H9 (cell line): ENCODE data around the gene RHOD. TPM values are rescaled to one million over a fixed set of nuclear protein-coding genes. Genes with fewer than 3 reads are reported as not detected.
A peak's percentile ranks its signal among the peaks of the same experiment; 100 is the strongest.

Source experiments
- DNase-seq: peaks from one replicate; pipeline ENCODE4 v3.0.0-alpha.2; 2017
- H2AFZ ChIP-seq: one replicate; pipeline ENCODE4 v1.6.1; 2013; ENCODE audit warnings: mild to moderate bottlenecking, low read length, control low read depth, moderate library complexity
- H2AK5ac ChIP-seq: 2 replicates; pipeline ENCODE4 v1.6.1; 2013; ENCODE audit warnings: low read length, control low read depth, mixed read lengths; ENCODE audit not compliant: insufficient read length
- H2BK120ac ChIP-seq: one replicate; pipeline ENCODE4 v1.6.1; 2013; ENCODE audit warnings: low read depth, mild to moderate bottlenecking, low read length, control low read depth, inconsistent platforms; ENCODE audit not compliant: poor library complexity, severe bottlenecking
- H2BK12ac ChIP-seq: 2 replicates; pipeline ENCODE4 v1.6.1; 2013; ENCODE audit warnings: low read length, control low read depth, mixed read lengths, low read depth; ENCODE audit not compliant: insufficient read length
- H2BK15ac ChIP-seq: 2 replicates; pipeline ENCODE4 v1.6.1; 2013; ENCODE audit warnings: low read depth, low read length, control low read depth
- H2BK20ac ChIP-seq: one replicate; pipeline ENCODE4 v1.6.1; 2013; ENCODE audit warnings: low read depth, mild to moderate bottlenecking, low read length, control low read depth, inconsistent platforms; ENCODE audit not compliant: poor library complexity, severe bottlenecking
- H2BK5ac ChIP-seq: 2 replicates; pipeline ENCODE4 v1.6.1; 2013; ENCODE audit warnings: low read length, control low read depth, mixed read lengths; ENCODE audit not compliant: insufficient read length
- H3K14ac ChIP-seq: 2 replicates; pipeline ENCODE4 v1.6.1; 2013; ENCODE audit warnings: low read length, control low read depth; ENCODE audit not compliant: insufficient read depth
- H3K18ac ChIP-seq: 2 replicates; pipeline ENCODE4 v1.6.1; 2013; ENCODE audit warnings: low read depth, mild to moderate bottlenecking, mixed read lengths, low read length, control low read depth; ENCODE audit not compliant: insufficient read length
- H3K23ac ChIP-seq: 2 replicates; pipeline ENCODE4 v1.6.1; 2013; ENCODE audit warnings: low read length, control low read depth, mixed read lengths, low read depth; ENCODE audit not compliant: insufficient read length
- H3K23me2 ChIP-seq: 2 replicates; pipeline ENCODE4 v1.6.1; 2013; ENCODE audit warnings: low read depth, mild to moderate bottlenecking, mixed read lengths, low read length, control low read depth; ENCODE audit not compliant: insufficient read length, poor library complexity, severe bottlenecking
- H3K27ac ChIP-seq: 2 replicates; pipeline ENCODE4 v1.5.1; 2013; ENCODE audit warnings: low read length, control low read depth, mixed read lengths, low read depth; ENCODE audit not compliant: insufficient read length
- H3K27me3 ChIP-seq: 2 replicates; pipeline ENCODE4 v1.6.1; 2013; ENCODE audit warnings: low read length, control low read depth, inconsistent platforms; ENCODE audit not compliant: insufficient read depth
- H3K4ac ChIP-seq: 2 replicates; pipeline ENCODE4 v1.6.1; 2013; ENCODE audit warnings: low read depth, mild to moderate bottlenecking, control low read depth, inconsistent platforms, low read length, moderate library complexity
- H3K4me1 ChIP-seq: 2 replicates; pipeline ENCODE4 v1.6.1; 2013; ENCODE audit warnings: low read length, control low read depth, inconsistent platforms; ENCODE audit not compliant: insufficient read depth
- H3K4me2 ChIP-seq: 2 replicates; pipeline ENCODE4 v1.6.1; 2013; ENCODE audit warnings: low read length, control low read depth, mixed read lengths; ENCODE audit not compliant: insufficient read length, insufficient read depth
- H3K56ac ChIP-seq: 2 replicates; pipeline ENCODE4 v1.6.1; 2013; ENCODE audit warnings: low read depth, mild to moderate bottlenecking, mixed read lengths, low read length, control low read depth; ENCODE audit not compliant: insufficient read length
- H3K79me1 ChIP-seq: 2 replicates; pipeline ENCODE4 v1.6.1; 2013; ENCODE audit warnings: low read depth, mild to moderate bottlenecking, moderate library complexity, low read length, control low read depth, inconsistent platforms; ENCODE audit not compliant: insufficient read depth, poor library complexity, severe bottlenecking
- H3K79me2 ChIP-seq: 2 replicates; pipeline ENCODE4 v1.6.1; 2013; ENCODE audit warnings: low read length, control low read depth, inconsistent platforms; ENCODE audit not compliant: insufficient read depth
- H3K9ac ChIP-seq: 2 replicates; pipeline ENCODE4 v1.6.1; 2013; ENCODE audit warnings: low read length, control low read depth, mixed read lengths; ENCODE audit not compliant: insufficient read length; ENCODE audit errors: extremely low read depth
- H3K9me3 ChIP-seq: one replicate; pipeline ENCODE4 v1.6.1; 2013; ENCODE audit warnings: low read depth, low read length, inconsistent platforms; ENCODE audit not compliant: control insufficient read depth
- H3T11ph ChIP-seq: one replicate; pipeline ENCODE4 v1.6.1; 2013; ENCODE audit warnings: mild to moderate bottlenecking, low read length, control low read depth, inconsistent platforms
- H4K20me1 ChIP-seq: one replicate; pipeline ENCODE4 v1.6.1; 2013; ENCODE audit not compliant: control insufficient read depth, insufficient read length, insufficient read depth
- H4K5ac ChIP-seq: 2 replicates; pipeline ENCODE4 v1.6.1; 2013; ENCODE audit warnings: low read depth, mild to moderate bottlenecking, mixed read lengths, low read length, control low read depth; ENCODE audit not compliant: insufficient read length
- H4K8ac ChIP-seq: replicated peaks from 2 replicates; pipeline ENCODE4 v1.6.1; 2013; ENCODE audit warnings: low read length, control low read depth, mixed read lengths, low read depth; ENCODE audit not compliant: insufficient read length
- H4K91ac ChIP-seq: 2 replicates; pipeline ENCODE4 v1.6.1; 2013; ENCODE audit warnings: low read depth, mild to moderate bottlenecking, moderate library complexity, mixed read lengths, low read length, control low read depth; ENCODE audit not compliant: insufficient read length
- H3K27ac Mint-ChIP-seq, 3 experiments: 2 replicates in 2 of 3; 3 replicates in 1 of 3; pipeline ENCODE4 v1.8.0; 2020 to 2021; ENCODE audit warnings: mixed read lengths in 3 of 3, mild to moderate bottlenecking in 1 of 3, moderate library complexity in 1 of 3
- H3K27me3 Mint-ChIP-seq: 2 replicates; pipeline ENCODE4 v1.8.0; 2021; ENCODE audit warnings: low read depth, mild to moderate bottlenecking, moderate library complexity, mixed read lengths
- H3K36me3 Mint-ChIP-seq, 3 experiments: 2 replicates in 2 of 3; 3 replicates in 1 of 3; pipeline ENCODE4 v1.8.0; 2020 to 2021; ENCODE audit warnings: low read depth in 3 of 3, mixed read lengths in 3 of 3; ENCODE audit not compliant: insufficient read depth in 1 of 3
- H3K4me1 Mint-ChIP-seq, 2 experiments: 2 replicates each; pipeline ENCODE4 v1.8.0; 2020; ENCODE audit warnings: mixed read lengths in 2 of 2
- H3K4me3 Mint-ChIP-seq, 2 experiments: 2 replicates in 1 of 2; 3 replicates in 1 of 2; pipeline ENCODE4 v1.8.0; 2020 to 2021; ENCODE audit warnings: mild to moderate bottlenecking in 2 of 2, mixed read lengths in 2 of 2, moderate library complexity in 1 of 2
- H3K9me3 Mint-ChIP-seq, 2 experiments: 2 replicates in 1 of 2; 3 replicates in 1 of 2; pipeline ENCODE4 v1.8.0; 2020; ENCODE audit warnings: mild to moderate bottlenecking in 2 of 2, mixed read lengths in 2 of 2, moderate library complexity in 1 of 2
- CTCF ChIP-seq: fragments of 200-600 bp; sonication (generic); conservative IDR thresholded peaks from 3 replicates; pipeline ENCODE4 v1.8.0; 2021; ENCODE audit warnings: antibody characterized with exemption, mild to moderate bottlenecking
- WGBS: extraction: QIAGEN DNeasy Blood & Tissue Kit; methylation state at CpG from one replicate; pipeline ENCODE4 v1.1.7; 2013; ENCODE audit warnings: missing lambda C conversion rate, low lambda C conversion rate, mixed read lengths; ENCODE audit not compliant: insufficient read length; ENCODE audit errors: extremely low coverage; 5-methylcytosine and 5-hydroxymethylcytosine counted together
- total RNA-seq: library from RNA; stranded (reverse); gene quantifications from 2 replicates; pipeline ENCODE4 v1.2.1, GENCODE V29; 2021

RHOD gene
- total RNA-seq, 1 experiment from 2014 or later, result 14.8 TPM

GRCh38 chr11:67055812-67056211 is 835 bp upstream of the RHOD start:
- H3K4ac ChIP-seq, result no peak overlapping the region
- H2AK5ac ChIP-seq, result no peak overlapping the region
- H3K9ac ChIP-seq, result no peak overlapping the region
- H4K8ac ChIP-seq, result no peak overlapping the region
- H3K79me1 ChIP-seq, result no peaks in the 10 kb centered on the region
- H3T11ph ChIP-seq, result no peak overlapping the region
- H2BK20ac ChIP-seq, result no peak overlapping the region
- Mint-ChIP-seq H3K27me3 (no peaks in the 10 kb centered on the region; the same call in none of the 2 replicates), H3K4me3 (peak overlapping the region; percentile 73 to 80), H3K27ac (no peak overlapping the region; a peak in 1 of 7 replicates), H3K36me3 (no peaks in the 10 kb centered on the region), H3K9me3 (no peaks in the 10 kb centered on the region), H3K4me1 (peaks cover 20 to 43% of the 10 kb centered on the region in 2 experiments)
- no peaks in the 10 kb centered on the region; the same call in 1 of the 2 replicates for H3K4me1 ChIP-seq
- no peak overlapping the region for H3K18ac ChIP-seq
- H4K5ac ChIP-seq, result no peak overlapping the region
- no peak overlapping the region for H2AFZ ChIP-seq
- no peak overlapping the region for H3K27ac ChIP-seq
- H4K20me1 ChIP-seq, result peaks cover 3% of the 10 kb centered on the region
- H2BK120ac ChIP-seq, result no peak overlapping the region
- H3K23ac ChIP-seq, result no peak overlapping the region
- no peak overlapping the region for H3K56ac ChIP-seq
- H3K14ac ChIP-seq, result no peak overlapping the region
- no CpG with 5 or more reads among the region's 17 CpGs for WGBS
- no peak for DNase-seq
- no peak overlapping the region for H4K91ac ChIP-seq
- no peak for TF ChIP-seq CTCF
- H3K23me2 ChIP-seq, result peaks cover 4% of the 10 kb centered on the region
- no peak overlapping the region for H2BK15ac ChIP-seq
- no peaks in the 10 kb centered on the region for H3K9me3 ChIP-seq
- no peaks in the 10 kb centered on the region for H3K79me2 ChIP-seq
- no peaks in the 10 kb centered on the region for H3K27me3 ChIP-seq
- H3K4me2 ChIP-seq, result peak overlapping the region; percentile 44
- H2BK12ac ChIP-seq, result no peak overlapping the region
- no peak overlapping the region for H2BK5ac ChIP-seq
